ENCODE data around the gene NLK.

NLK gene

GRCh38 chr17:28065706-28066105, 23.2 kb downstream of the NLK start:
- H3K27ac ChIP-seq: no peak overlapping the region
- TF ChIP-seq, protein P1, sequence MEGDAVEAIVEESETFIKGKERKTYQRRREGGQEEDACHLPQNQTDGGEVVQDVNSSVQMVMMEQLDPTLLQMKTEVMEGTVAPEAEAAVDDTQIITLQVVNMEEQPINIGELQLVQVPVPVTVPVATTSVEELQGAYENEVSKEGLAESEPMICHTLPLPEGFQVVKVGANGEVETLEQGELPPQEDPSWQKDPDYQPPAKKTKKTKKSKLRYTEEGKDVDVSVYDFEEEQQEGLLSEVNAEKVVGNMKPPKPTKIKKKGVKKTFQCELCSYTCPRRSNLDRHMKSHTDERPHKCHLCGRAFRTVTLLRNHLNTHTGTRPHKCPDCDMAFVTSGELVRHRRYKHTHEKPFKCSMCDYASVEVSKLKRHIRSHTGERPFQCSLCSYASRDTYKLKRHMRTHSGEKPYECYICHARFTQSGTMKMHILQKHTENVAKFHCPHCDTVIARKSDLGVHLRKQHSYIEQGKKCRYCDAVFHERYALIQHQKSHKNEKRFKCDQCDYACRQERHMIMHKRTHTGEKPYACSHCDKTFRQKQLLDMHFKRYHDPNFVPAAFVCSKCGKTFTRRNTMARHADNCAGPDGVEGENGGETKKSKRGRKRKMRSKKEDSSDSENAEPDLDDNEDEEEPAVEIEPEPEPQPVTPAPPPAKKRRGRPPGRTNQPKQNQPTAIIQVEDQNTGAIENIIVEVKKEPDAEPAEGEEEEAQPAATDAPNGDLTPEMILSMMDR (conservative IDR thresholded peaks at IDR 0.05; ENCODE audit: low read depth): no peak
- DNase-seq (ENCODE audit: low spot score): no peak
- ChIA-PET POLR2A (ENCODE audit: low non-redundant PET) (no interaction called here), CTCF (interaction anchor here (0.6 to 1.1 kb wide), 3 partner anchors 29 to 232 kb away, joined by 3 to 4 read pairs (median 3); no protein-coding TSS in a partner anchor)

GRCh38 chr17:28069061-28069460, 26.6 kb downstream of the NLK start:
- no peak for DNase-seq (ENCODE audit: low spot score)
- ChIA-PET POLR2A (ENCODE audit: low non-redundant PET) (no interaction called here), CTCF (no interaction called here)
- TF ChIP-seq, protein P1 (conservative IDR thresholded peaks at IDR 0.05; ENCODE audit: low read depth): no peak
- no peak overlapping the region for H3K27ac ChIP-seq

GRCh38 chr17:28071179-28071578, 28.7 kb downstream of the NLK start:
- no peak overlapping the region for H3K27ac ChIP-seq
- CTCF ChIA-PET: no interaction called here
- TF ChIP-seq, protein P1 (conservative IDR thresholded peaks at IDR 0.05; ENCODE audit: low read depth): no peak
- no peak for DNase-seq (ENCODE audit: low spot score)
- POLR2A ChIA-PET (ENCODE audit: low non-redundant PET): no interaction called here

DNA sequence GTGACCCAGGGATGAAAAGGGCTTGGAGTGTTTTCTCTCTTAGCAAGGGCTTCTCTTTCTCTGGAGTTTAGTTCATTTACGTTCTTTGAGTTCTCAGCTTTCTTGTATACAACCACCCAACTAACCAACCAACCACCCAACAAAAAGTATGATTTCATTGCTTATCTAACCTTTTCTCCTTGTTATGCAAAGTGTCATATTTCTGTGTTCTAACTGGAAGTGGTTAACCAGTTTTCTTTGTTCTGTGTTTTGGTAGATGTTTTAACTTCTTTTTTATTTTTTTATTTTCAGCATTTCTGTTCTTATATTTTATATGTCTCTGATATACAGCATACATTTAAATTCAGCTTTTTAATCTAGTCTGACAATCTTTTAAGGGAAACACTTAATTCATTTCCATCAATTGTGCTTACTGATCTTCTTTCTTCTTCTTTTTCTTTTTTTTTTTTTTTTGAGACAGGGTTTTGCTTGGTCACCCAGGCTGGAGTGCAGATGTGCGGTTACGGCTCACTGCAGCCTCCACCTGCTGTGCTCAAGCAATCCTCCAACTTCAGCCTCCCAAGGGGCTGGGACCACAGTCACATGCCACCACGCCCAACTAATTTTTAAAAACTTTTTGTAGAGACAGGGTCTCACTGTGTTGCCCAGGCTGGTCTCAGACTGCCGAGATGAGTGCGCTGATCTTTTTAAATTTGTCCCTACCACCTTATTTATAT, 29.6 kb downstream of the NLK start:
- POLR2A ChIA-PET (ENCODE audit: low non-redundant PET): no interaction called here
- DNase-seq (ENCODE audit: low spot score): no peak
- H3K27ac ChIP-seq: no peak overlapping the region
- TF ChIP-seq, protein P1 (conservative IDR thresholded peaks at IDR 0.05; ENCODE audit: low read depth): no peak
- CTCF ChIA-PET: no interaction called here

GRCh38 chr17:28072936-28073533, 30.6 kb downstream of the NLK start:
- ChIA-PET POLR2A (ENCODE audit: low non-redundant PET) (no interaction called here), CTCF (no interaction called here)
- no peak overlapping the region for H3K27ac ChIP-seq
- TF ChIP-seq, protein P1 (conservative IDR thresholded peaks at IDR 0.05; ENCODE audit: low read depth): no peak
- DNase-seq (ENCODE audit: low spot score): no peak

GRCh38 chr17:28074010-28074409, 31.5 kb downstream of the NLK start:
- no peak overlapping the region for H3K27ac ChIP-seq
- POLR2A ChIA-PET (ENCODE audit: low non-redundant PET): no interaction called here
- CTCF ChIA-PET: no interaction called here
- TF ChIP-seq, protein P1 (conservative IDR thresholded peaks at IDR 0.05; ENCODE audit: low read depth): no peak
- no peak for DNase-seq (ENCODE audit: low spot score)
